Keratinocyte (primary cell): ENCODE results near the gene LONP2. TPM values are rescaled to one million over a fixed set of nuclear protein-coding genes. Genes with fewer than 3 reads are reported as not detected.
A peak's percentile ranks its signal among the peaks of the same experiment; 100 is the strongest.

Experiments
- DNase-seq: peaks from one replicate; pipeline ENCODE4 v3.0.0-alpha.2; 2011; ENCODE audit warnings: low read depth, missing footprints, low spot score
- FAIRE-seq: peaks from 2 replicates; lab custom pipeline; 2011; peaks lifted over from hg19 to GRCh38; lab: Jason Lieb, UNC
- H2AFZ ChIP-seq: 2 replicates; pipeline ENCODE4 v1.6.0; 2012; ENCODE audit warnings: low read length, control low read depth, inconsistent platforms; ENCODE audit not compliant: control insufficient read depth
- H3K27ac ChIP-seq: 2 replicates; pipeline ENCODE4 v1.5.1; 2011; ENCODE audit warnings: low read length; ENCODE audit not compliant: control insufficient read depth, insufficient read depth
- H3K27me3 ChIP-seq: 3 replicates; pipeline ENCODE4 v1.6.0; 2011; ENCODE audit warnings: low read length; ENCODE audit not compliant: control insufficient read depth, insufficient read depth; ENCODE audit errors: extremely low read depth
- H3K36me3 ChIP-seq, 2 experiments: 2 replicates in 1 of 2; 3 replicates in 1 of 2; pipeline ENCODE4 v1.5.1; 2011; ENCODE audit warnings: low read length in 2 of 2, mild to moderate bottlenecking in 1 of 2; ENCODE audit not compliant: control insufficient read depth in 2 of 2, insufficient read depth in 2 of 2; ENCODE audit errors: extremely low read depth in 1 of 2
- H3K4me1 ChIP-seq: 3 replicates; pipeline ENCODE4 v1.5.1; 2011; ENCODE audit warnings: low read length; ENCODE audit not compliant: control insufficient read depth, insufficient read depth; ENCODE audit errors: extremely low read depth
- H3K4me2 ChIP-seq: 3 replicates; pipeline ENCODE4 v1.6.0; 2011; ENCODE audit warnings: low read depth, low read length; ENCODE audit not compliant: control insufficient read depth, insufficient read depth; ENCODE audit errors: extremely low read depth
- H3K4me3 ChIP-seq, 3 experiments: fragments of 200-600 bp in 1 of 3; sonication (generic) in 1 of 3; 2 replicates in 2 of 3; 3 replicates in 1 of 3; pipeline ENCODE4 v1.5.1; 2011 to 2016; ENCODE audit warnings: low read length in 3 of 3, mild to moderate bottlenecking in 3 of 3, control low read depth in 2 of 3, inconsistent platforms in 1 of 3, low read depth in 1 of 3, mixed read lengths in 1 of 3, mixed run types in 1 of 3, moderate library complexity in 1 of 3; ENCODE audit not compliant: control insufficient read depth in 2 of 3, insufficient read depth in 2 of 3; ENCODE audit errors: extremely low read depth in 1 of 3
- H3K79me2 ChIP-seq: 2 replicates; pipeline ENCODE4 v1.6.0; 2012; ENCODE audit warnings: low read length; ENCODE audit not compliant: control insufficient read depth, insufficient read depth
- H3K9ac ChIP-seq: 3 replicates; pipeline ENCODE4 v1.6.0; 2011; ENCODE audit warnings: low read length; ENCODE audit not compliant: control insufficient read depth, insufficient read depth; ENCODE audit errors: extremely low read depth
- H3K9me1 ChIP-seq: 3 replicates; pipeline ENCODE4 v1.6.0; 2011; ENCODE audit warnings: low read length; ENCODE audit not compliant: control insufficient read depth, insufficient read depth; ENCODE audit errors: extremely low read depth
- H3K9me3 ChIP-seq: 2 replicates; pipeline ENCODE4 v1.5.1; 2012; ENCODE audit warnings: low read depth, low read length; ENCODE audit not compliant: control insufficient read depth
- H4K20me1 ChIP-seq: 3 replicates; pipeline ENCODE4 v1.6.0; 2011; ENCODE audit warnings: low read length; ENCODE audit not compliant: control insufficient read depth, insufficient read depth; ENCODE audit errors: extremely low read depth
- EZH2 ChIP-seq: IDR thresholded peaks from one replicate; pipeline ENCODE4 v1.6.1; 2012; ENCODE audit warnings: inconsistent platforms, mild to moderate bottlenecking, low read length, moderate library complexity
- dilution Hi-C: fragments of 300-500 bp; cut with MboI; formaldehyde crosslinking; loops from one replicate; pipeline ENCODE4 v1.7.0; 2020; ENCODE audit warnings: low sequenced_read_pairs; ENCODE audit not compliant: extremely low pct_ligation_motif_present
- polyA plus RNA-seq, 5 experiments: library from polyadenylated mRNA; depleted of rRNA in 3 of 5; stranded (reverse) in 3 of 5; stranded (forward) in 1 of 5; unstranded in 1 of 5; fragments of >200 nt; gene quantifications; 1 replicate in 1 of 5; 2 replicates in 3 of 5; 3 replicates in 1 of 5; pipeline versions ENCODE4 v1.2.1 to v1.2.3, GENCODE V29; 2011 to 2012; ENCODE audit warnings: missing spikeins in 2 of 5, low read depth in 1 of 5, low replicate concordance in 1 of 5
- TF ChIP-seq, protein P1 (sequence below), 3 experiments: IDR thresholded peaks in 1 of 3; conservative IDR thresholded peaks in 1 of 3; optimal IDR thresholded peaks in 1 of 3; 2 replicates in 2 of 3; 3 replicates in 1 of 3; pipeline versions ENCODE3 to v1.5.1; 2011; ENCODE audit warnings: low read length in 3 of 3, mild to moderate bottlenecking in 3 of 3, moderate library complexity in 2 of 3, control low read depth in 1 of 3, inconsistent platforms in 1 of 3; ENCODE audit not compliant: insufficient read depth in 2 of 3; ENCODE audit errors: extremely low read depth in 1 of 3

LONP2 gene
- polyA plus RNA-seq, 1 donor (not counting 4 experiments of a cell fraction or from before 2014, with no cell fraction given), result 49.4 TPM

DNA sequence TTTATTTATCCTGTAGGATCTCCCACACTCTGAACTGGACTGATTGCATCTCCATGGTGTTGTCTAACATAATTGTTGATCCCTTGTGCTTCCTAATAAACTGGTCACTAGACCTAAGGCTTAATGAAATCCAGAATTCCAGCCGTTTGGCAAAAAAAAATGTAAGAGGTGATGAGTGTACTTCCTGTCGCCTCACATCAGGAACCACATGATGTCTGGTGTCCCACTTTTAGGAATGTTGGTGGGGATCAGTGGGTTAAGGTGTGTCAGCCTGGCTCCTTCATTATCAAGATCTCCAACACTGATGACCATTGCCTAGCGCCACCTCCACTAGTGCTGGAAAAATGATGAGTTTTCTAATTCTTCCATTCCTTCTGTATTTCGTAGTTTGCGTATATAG is 18.6 kb upstream of the LONP2 start:
- no peak overlapping the region for H3K4me3 ChIP-seq
- TF ChIP-seq EZH2, result no peak
- TF ChIP-seq, protein P1, sequence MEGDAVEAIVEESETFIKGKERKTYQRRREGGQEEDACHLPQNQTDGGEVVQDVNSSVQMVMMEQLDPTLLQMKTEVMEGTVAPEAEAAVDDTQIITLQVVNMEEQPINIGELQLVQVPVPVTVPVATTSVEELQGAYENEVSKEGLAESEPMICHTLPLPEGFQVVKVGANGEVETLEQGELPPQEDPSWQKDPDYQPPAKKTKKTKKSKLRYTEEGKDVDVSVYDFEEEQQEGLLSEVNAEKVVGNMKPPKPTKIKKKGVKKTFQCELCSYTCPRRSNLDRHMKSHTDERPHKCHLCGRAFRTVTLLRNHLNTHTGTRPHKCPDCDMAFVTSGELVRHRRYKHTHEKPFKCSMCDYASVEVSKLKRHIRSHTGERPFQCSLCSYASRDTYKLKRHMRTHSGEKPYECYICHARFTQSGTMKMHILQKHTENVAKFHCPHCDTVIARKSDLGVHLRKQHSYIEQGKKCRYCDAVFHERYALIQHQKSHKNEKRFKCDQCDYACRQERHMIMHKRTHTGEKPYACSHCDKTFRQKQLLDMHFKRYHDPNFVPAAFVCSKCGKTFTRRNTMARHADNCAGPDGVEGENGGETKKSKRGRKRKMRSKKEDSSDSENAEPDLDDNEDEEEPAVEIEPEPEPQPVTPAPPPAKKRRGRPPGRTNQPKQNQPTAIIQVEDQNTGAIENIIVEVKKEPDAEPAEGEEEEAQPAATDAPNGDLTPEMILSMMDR (optimal IDR thresholded peaks at IDR 0.05 in 1 of 3, IDR thresholded peaks at IDR 0.05 in 1 of 3, conservative IDR thresholded peaks at IDR 0.05 in 1 of 3; ENCODE audit: extremely low read depth in 1 of 3, insufficient read depth in 2 of 3, low read length in 3 of 3), result no peak
- no peaks in the 10 kb centered on the region for H3K79me2 ChIP-seq
- no peaks in the 10 kb centered on the region for H3K36me3 ChIP-seq
- no peaks in the 10 kb centered on the region for H4K20me1 ChIP-seq
- H3K27ac ChIP-seq, result no peak overlapping the region
- no peak overlapping the region for H2AFZ ChIP-seq
- H3K9me3 ChIP-seq, result no peaks in the 10 kb centered on the region
- H3K9me1 ChIP-seq, result no peaks in the 10 kb centered on the region
- FAIRE-seq, result no peak
- H3K9ac ChIP-seq, result no peak overlapping the region
- H3K4me2 ChIP-seq, result no peak overlapping the region
- peaks cover 3% of the 10 kb centered on the region for H3K4me1 ChIP-seq
- dilution Hi-C loops, result no loop called here
- no peak for DNase-seq
- H3K27me3 ChIP-seq, result no peaks in the 10 kb centered on the region

DNA sequence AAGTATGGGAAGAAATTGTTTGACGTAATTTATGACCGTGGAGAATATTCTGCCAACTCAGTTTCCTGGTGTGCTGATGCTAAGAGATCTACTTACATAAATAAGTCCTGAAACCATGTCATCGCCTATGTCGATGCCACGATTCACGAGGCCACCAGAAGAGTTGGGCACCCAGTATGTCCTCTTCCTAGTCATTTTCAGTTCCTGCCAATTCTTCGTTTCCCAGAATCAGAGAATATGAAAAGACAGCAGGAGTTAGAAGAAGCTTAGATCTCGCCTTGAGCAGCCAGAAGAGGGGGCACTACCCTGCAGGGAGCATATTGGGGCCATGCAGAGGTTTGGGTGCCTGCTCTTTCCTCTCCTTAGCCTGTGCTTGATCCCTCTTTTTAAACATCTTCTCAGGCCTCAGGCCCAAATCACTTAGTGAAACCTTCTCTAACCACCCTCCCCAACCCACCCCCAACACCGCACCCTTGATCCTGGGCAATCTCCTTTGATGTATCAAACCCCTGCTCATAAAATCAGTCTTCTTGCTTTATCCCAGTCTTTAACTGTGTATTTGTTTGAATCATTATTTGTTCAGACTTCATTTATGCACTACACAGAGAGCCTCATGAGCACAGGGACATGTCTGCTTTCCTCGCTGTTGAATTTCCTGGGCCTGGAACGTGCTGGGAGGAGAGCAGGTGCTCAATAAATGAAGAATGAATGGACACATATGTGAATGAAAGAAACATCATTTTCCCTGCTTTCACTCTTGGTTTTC is 12.2 kb upstream of the LONP2 start:
- DNase-seq, result no peak
- Histone ChIP-seq H3K9me1 (no peaks in the 10 kb centered on the region), H3K27me3 (no peaks in the 10 kb centered on the region), H3K9ac (no peak overlapping the region), H4K20me1 (no peaks in the 10 kb centered on the region), H2AFZ (no peak overlapping the region), H3K36me3 (no peaks in the 10 kb centered on the region), H3K27ac (no peak overlapping the region), H3K4me2 (no peak overlapping the region), H3K4me3 (no peak overlapping the region), H3K4me1 (no peaks in the 10 kb centered on the region), H3K79me2 (no peaks in the 10 kb centered on the region), H3K9me3 (no peaks in the 10 kb centered on the region)
- no peak for FAIRE-seq
- TF ChIP-seq, protein P1 (optimal IDR thresholded peaks at IDR 0.05 in 1 of 3, IDR thresholded peaks at IDR 0.05 in 1 of 3, conservative IDR thresholded peaks at IDR 0.05 in 1 of 3; ENCODE audit: extremely low read depth in 1 of 3, insufficient read depth in 2 of 3, low read length in 3 of 3), result peak; percentile 56 to 68 (median 59)
- TF ChIP-seq EZH2, result no peak
- dilution Hi-C loops, result no loop called here
